Measurements from ENCODE around the gene POFUT2. TPM values are rescaled to one million over a fixed set of nuclear protein-coding genes. Genes with fewer than 3 reads are reported as not detected.

The POFUT2 gene
- total RNA-seq, 4 donors from 2014 or later, result 7.9 to 11.4 (median 9.4) TPM

DNA sequence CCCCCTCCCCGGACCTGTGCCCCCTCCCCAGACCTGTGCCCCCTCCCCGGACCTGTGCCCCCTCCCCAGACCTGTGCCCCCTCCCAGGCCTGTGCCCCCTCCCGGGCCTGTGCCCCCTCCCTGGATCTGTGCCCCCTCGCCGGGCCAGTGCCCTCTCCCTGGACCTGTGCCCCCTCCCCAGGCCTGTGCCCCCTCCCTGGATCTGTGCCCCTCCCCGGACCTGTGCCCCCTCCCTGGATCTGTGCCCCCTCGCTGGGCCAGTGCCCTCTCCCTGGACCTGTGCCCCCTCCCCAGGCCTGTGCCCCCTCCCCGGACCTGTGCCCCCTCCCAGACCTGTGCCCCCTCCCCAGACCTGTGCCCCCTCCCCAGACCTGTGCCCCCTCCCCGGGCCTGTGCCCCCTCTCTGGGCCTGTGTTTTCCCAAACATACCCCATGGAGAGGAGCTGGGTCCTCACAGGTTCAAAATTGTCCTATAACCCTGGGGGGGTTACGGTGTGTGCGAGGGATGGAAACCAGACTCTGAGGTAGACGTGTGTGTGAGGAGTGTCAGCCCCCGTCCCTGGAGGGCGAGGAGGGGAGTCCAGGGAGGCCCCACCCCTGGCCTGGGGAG is 47.6 kb upstream of the POFUT2 start:
- H3K27me3 ChIP-seq, result peaks cover 0 to 43% (median 0%) of the 10 kb centered on the region in 4 donors
- no peak overlapping the region for H3K27ac ChIP-seq
- H3K4me3 ChIP-seq, result no peak overlapping the region
- H3K4me1 ChIP-seq, result peaks cover 0 to 40% (median 21%) of the 10 kb centered on the region in 3 donors
- no peaks in the 10 kb centered on the region for H3K9me3 ChIP-seq
- 62% methylated on average over 5 of the region's 14 CpGs; no CpG with 5 or more reads in 1 of the 2 donors for WGBS, 2 donors
- TF ChIP-seq, protein P1, sequence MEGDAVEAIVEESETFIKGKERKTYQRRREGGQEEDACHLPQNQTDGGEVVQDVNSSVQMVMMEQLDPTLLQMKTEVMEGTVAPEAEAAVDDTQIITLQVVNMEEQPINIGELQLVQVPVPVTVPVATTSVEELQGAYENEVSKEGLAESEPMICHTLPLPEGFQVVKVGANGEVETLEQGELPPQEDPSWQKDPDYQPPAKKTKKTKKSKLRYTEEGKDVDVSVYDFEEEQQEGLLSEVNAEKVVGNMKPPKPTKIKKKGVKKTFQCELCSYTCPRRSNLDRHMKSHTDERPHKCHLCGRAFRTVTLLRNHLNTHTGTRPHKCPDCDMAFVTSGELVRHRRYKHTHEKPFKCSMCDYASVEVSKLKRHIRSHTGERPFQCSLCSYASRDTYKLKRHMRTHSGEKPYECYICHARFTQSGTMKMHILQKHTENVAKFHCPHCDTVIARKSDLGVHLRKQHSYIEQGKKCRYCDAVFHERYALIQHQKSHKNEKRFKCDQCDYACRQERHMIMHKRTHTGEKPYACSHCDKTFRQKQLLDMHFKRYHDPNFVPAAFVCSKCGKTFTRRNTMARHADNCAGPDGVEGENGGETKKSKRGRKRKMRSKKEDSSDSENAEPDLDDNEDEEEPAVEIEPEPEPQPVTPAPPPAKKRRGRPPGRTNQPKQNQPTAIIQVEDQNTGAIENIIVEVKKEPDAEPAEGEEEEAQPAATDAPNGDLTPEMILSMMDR (IDR thresholded peaks at IDR 0.05), result no peak
- no peak for TF ChIP-seq POLR2A (IDR thresholded peaks at IDR 0.05)
- no peaks in the 10 kb centered on the region for H3K36me3 ChIP-seq
- no peak for DNase-seq
- intact Hi-C loops (cut with DNase I), result no loop called here

DNA sequence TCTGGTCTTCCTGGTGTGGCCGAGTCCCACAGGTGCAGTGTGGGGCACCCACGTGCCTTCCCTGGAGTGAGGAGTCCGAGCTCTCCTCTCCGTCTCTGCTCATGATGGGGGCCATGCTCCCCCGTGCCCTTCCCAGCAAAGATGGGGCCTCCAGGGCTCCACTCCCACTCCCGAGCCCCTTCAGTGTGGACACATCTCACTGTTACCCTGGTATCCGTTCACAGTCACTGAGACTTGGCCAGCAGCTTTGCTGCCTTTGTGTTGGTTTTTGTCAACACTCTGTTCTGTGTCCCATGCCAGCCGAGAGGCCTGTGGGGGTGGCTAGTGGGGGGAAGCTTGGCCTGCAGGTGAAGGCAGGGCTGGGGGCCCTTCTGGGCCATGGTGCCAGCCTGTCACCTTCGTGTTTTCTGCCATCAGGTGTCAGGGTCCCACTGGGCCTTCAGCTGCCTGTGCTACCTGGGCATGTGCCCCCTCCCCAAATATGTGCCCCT is 46.9 kb upstream of the POFUT2 start:
- 82 to 96% methylated on average over 5 to 9 of the region's 9 CpGs for WGBS, 2 donors
- H3K4me3 ChIP-seq, result no peak overlapping the region
- peaks cover 0 to 49% (median 0%) of the 10 kb centered on the region in 4 donors for H3K27me3 ChIP-seq
- no peak for TF ChIP-seq POLR2A (IDR thresholded peaks at IDR 0.05)
- TF ChIP-seq, protein P1 (IDR thresholded peaks at IDR 0.05), result no peak
- DNase-seq, result no peak
- H3K4me1 ChIP-seq, result peaks cover 0 to 46% (median 25%) of the 10 kb centered on the region in 3 donors
- intact Hi-C loops (cut with DNase I), result no loop called here
- H3K27ac ChIP-seq, result no peak overlapping the region
- no peaks in the 10 kb centered on the region for H3K9me3 ChIP-seq
- H3K36me3 ChIP-seq, result no peaks in the 10 kb centered on the region

DNA sequence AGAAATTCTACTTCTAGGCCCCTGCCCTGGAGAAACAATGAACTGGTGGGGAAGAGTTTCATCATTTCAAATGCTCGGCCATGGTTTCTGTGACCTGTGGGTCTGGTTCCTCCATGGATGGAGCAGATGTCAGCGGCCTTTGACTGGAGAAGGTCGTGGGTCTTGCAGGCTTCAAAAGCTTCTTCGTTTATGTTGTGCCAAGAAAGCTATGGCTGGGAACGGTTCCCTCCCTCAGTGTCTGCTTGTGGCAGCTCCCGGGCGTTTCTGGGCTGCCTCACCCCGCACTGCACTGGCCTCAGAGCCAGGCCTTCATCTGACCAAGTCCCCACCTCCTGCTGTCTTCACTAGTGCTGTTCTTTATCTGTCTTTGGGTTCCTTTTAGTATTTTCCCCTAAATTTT is 46.4 kb upstream of the POFUT2 start:
- intact Hi-C loops (cut with DNase I), result no loop called here
- Histone ChIP-seq H3K27ac (no peak overlapping the region), H3K4me3 (no peak overlapping the region), H3K27me3 (peaks cover 0 to 54% (median 0%) of the 10 kb centered on the region in 4 donors), H3K9me3 (no peaks in the 10 kb centered on the region), H3K4me1 (peaks cover 0 to 51% (median 30%) of the 10 kb centered on the region in 3 donors), H3K36me3 (no peaks in the 10 kb centered on the region)
- TF ChIP-seq POLR2A (IDR thresholded peaks at IDR 0.05), result no peak
- TF ChIP-seq, protein P1 (IDR thresholded peaks at IDR 0.05), result no peak
- 72 to 77% methylated on average over 5 to 8 of the region's 8 CpGs for WGBS, 2 donors
- no peak for DNase-seq

DNA sequence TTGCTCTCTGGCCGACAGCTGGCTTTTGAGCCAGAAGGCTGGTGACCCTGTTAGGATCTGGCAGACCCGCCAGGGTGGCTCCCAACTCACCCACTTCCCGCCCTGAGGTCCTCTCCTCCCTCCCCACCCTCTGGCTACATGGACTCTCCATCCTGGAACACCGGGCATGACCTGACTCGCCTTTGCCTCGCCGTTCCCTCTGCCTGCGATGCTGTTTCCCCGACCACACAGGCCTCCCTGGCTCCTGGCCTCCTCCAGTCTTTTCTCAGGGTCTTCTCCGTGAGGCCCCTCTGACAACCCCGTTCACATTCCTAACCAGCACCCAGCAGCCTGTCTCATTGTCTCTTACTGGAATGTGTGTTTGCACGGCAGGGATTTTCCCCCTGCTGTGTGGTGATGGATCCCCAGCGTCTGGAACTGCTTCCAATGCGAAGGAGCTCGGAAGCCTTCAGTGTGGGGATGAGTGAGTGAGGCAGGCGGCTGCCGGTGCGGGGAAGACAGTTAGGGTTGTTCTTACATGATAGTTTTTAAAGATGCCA is 46.0 kb upstream of the POFUT2 start:
- H3K9me3 ChIP-seq, result no peaks in the 10 kb centered on the region
- 41 to 42% methylated on average over 11 to 17 of the region's 18 CpGs for WGBS, 2 donors
- intact Hi-C loops (cut with DNase I), result no loop called here
- H3K27ac ChIP-seq, result no peak overlapping the region
- no peak for DNase-seq
- H3K27me3 ChIP-seq, result peaks cover 0 to 58% (median 0%) of the 10 kb centered on the region in 4 donors
- H3K4me3 ChIP-seq, result no peak overlapping the region
- H3K36me3 ChIP-seq, result no peaks in the 10 kb centered on the region
- TF ChIP-seq, protein P1 (IDR thresholded peaks at IDR 0.05), result no peak
- no peak for TF ChIP-seq POLR2A (IDR thresholded peaks at IDR 0.05)
- H3K4me1 ChIP-seq, result peaks cover 0 to 55% (median 32%) of the 10 kb centered on the region in 3 donors

DNA sequence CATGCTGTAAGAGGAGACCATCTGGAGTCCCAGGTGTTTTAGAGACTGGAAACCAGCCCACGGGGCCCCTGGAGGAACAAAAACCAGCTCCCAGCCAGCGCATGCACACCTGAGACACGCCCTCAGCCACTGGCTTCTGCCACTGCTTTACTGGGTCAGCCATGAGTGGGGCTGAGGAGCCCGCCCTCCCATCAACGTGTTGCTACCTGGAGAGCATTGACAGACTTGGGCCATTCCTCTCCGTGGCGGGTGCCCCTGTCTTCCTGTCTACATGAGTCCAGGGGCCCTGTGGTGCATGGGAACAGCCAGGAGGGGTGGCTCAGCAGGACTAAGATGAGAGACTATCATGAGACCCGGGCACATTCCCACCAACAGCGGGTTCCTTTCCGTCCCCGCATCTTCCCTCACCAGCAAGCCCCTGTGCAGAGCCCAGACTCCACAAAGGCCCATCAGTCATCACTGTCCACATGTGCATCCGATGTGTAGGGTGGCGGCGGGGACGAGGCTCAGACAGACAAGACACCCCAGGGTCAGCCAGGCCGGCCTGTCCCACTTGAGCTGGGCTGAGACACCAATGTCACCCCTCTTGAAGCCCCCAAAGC is 45.4 kb upstream of the POFUT2 start:
- H3K27ac ChIP-seq, result no peak overlapping the region
- H3K4me3 ChIP-seq, result no peak overlapping the region
- no peaks in the 10 kb centered on the region for H3K36me3 ChIP-seq
- 53% methylated on average over 3 of the region's 16 CpGs; no CpG with 5 or more reads in 1 of the 2 donors for WGBS, 2 donors
- peaks cover 0 to 64% (median 0%) of the 10 kb centered on the region in 4 donors for H3K27me3 ChIP-seq
- peaks cover 0 to 55% (median 32%) of the 10 kb centered on the region in 3 donors for H3K4me1 ChIP-seq
- H3K9me3 ChIP-seq, result no peaks in the 10 kb centered on the region
- intact Hi-C loops (cut with DNase I), result no loop called here
- DNase-seq, result no peak
- TF ChIP-seq, protein P1 (IDR thresholded peaks at IDR 0.05), result no peak
- TF ChIP-seq POLR2A (IDR thresholded peaks at IDR 0.05), result no peak
